AG08396 (cell line): ENCODE measurements around the gene PNISR.
A peak's percentile ranks its signal among the peaks of the same experiment; 100 is the strongest.
"Not testable (repeated sequence)": the region's sequence is repeated elsewhere in the genome, so short reads cannot be mapped to it uniquely, and the experiment has no call there.

Experiments
- DNase-seq: peaks from one replicate; pipeline ENCODE4 v3.0.0; 2012; ENCODE audit warnings: low spot score, mixed read lengths

The PNISR gene, protein sequence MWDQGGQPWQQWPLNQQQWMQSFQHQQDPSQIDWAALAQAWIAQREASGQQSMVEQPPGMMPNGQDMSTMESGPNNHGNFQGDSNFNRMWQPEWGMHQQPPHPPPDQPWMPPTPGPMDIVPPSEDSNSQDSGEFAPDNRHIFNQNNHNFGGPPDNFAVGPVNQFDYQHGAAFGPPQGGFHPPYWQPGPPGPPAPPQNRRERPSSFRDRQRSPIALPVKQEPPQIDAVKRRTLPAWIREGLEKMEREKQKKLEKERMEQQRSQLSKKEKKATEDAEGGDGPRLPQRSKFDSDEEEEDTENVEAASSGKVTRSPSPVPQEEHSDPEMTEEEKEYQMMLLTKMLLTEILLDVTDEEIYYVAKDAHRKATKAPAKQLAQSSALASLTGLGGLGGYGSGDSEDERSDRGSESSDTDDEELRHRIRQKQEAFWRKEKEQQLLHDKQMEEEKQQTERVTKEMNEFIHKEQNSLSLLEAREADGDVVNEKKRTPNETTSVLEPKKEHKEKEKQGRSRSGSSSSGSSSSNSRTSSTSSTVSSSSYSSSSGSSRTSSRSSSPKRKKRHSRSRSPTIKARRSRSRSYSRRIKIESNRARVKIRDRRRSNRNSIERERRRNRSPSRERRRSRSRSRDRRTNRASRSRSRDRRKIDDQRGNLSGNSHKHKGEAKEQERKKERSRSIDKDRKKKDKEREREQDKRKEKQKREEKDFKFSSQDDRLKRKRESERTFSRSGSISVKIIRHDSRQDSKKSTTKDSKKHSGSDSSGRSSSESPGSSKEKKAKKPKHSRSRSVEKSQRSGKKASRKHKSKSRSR

DNA sequence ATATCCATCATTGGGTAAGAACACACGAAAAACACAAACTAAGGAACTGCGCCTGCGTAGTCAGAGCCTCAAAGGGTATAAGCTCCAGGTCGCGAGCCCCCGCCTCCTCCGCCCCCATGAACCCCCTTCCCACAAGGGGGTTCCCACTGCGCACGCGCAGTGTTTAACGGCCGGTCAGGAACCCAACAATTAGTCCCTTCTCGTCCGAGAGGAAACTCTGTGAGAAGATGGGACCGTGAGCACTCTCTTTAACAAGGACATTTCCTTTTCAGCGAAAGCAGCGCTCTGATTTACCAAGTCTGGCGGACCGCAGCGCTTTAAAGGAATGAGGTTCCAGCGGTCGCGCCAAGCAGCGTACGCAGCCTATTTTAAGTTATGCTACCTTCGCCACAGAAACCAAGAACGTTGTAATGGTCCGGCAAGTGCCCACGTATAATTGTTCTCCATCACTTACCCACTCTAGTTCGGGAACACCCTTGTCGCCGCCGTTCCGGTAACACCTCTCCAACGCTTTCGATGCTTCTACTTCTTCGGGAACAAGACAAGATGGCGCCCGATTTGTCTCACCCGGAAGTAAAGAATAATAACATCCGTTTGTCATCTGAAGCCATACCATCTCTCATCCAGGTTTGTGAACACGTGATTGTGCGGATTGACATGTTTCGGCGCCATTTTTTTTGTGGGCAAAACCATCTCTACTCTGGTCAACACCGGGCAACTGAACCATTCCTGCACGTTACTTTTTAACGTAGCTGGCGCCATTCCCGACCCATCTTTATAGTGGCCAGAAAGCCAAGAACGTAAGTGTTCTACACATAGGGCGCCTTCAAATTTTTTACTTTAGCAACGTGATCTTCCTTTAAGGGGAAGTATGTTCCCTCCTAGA is at the start of gene PNISR:
PNISR (minus strand) TSS at position 548 of the 886 bp plus-strand sequence. CDS start 10,649 bp downstream, outside the sequence.
- DNase-seq: peak; percentile 89

DNA sequence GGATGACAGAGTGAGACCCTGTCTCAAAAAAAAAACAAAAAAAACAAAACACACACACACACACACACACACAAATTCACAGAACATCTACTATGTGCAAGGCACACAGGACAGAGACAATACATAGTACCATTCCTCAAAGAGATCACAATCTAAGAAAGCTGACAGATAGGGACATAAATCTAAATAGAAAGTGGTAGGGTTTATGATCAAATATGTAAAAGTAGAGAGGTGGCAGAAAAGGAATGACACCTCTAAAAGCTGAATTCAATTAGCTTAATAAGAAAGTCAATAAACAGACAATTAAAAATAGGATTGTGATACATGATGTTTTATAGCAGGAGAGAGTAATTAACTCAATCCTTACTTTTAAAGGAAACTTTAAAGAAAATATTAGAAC is 48.6 kb upstream of the PNISR start:
- no peak for DNase-seq

DNA sequence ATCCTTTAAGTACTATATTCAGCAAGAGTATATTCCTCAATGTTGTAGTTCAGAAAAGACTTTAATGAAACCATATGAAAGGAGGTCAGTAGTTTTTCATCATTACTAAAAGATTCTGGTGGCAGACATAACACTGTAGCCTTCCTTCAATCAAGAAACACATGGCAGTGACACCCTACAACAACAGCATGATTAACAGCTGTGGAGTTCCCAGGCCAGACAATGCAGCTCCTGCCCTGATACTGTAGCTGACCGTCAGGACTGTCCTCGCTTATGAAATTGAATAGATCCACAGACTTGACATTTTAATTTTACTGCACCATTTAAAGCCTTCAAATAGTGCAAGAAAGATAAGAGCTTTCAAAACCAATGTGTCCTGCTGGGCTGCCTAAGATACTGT is 46.5 kb upstream of the PNISR start:
- DNase-seq: no peak

- peak; percentile 37 for DNase-seq
Measured at GRCh38 chr6:99467509-99468106, 42.5 kb upstream of the PNISR start.

GRCh38 chr6:99459133-99459532 is 34.0 kb upstream of the PNISR start:
- not testable (repeated sequence) for DNase-seq

- peak; percentile 10 for DNase-seq
Measured at GRCh38 chr6:99458319-99458718, 33.2 kb upstream of the PNISR start.

- DNase-seq: no peak
Measured at GRCh38 chr6:99446076-99446475, 21.0 kb upstream of the PNISR start.

DNA sequence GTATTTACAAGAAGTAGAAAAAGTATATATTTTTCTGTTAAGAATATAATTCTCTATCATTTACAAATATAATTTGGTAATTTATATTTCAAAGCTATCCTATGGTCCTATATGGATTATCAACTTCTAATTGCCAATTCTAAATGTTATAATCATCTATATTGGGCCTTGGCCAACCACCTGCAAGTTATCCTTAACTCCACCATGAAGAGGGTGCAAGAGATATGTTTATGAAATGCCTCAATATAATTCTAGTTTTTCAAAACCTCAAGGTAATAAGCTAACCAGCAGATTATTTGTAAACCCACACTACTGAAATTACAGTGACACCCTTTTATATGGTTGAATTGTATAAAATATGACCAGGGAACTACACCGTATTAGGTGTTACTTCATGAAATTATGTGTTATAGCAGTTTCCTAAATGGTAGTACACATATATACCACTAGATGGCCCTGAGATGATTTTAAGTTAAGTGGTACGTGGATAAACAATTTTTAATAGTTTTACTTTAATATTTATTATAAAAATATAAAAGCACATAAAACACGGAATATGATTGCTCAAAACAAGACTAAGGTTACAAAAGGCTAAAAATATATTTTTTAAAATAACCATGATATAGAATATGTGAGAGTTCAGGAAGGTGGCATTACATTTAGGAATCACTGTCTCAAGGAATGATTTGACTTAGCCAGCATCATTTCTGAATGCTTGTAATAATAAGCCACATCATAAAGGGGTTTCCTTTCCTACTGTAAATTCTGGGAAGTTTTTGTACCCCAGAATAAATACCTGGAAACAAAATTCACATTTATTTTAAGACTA is 9.8 kb upstream of the PNISR start:
- DNase-seq: no peak

- DNase-seq: no peak
Measured at GRCh38 chr6:99432877-99433276, 7.8 kb upstream of the PNISR start.

- DNase-seq: no peak
Measured at GRCh38 chr6:99431901-99432300, 6.8 kb upstream of the PNISR start.

DNA sequence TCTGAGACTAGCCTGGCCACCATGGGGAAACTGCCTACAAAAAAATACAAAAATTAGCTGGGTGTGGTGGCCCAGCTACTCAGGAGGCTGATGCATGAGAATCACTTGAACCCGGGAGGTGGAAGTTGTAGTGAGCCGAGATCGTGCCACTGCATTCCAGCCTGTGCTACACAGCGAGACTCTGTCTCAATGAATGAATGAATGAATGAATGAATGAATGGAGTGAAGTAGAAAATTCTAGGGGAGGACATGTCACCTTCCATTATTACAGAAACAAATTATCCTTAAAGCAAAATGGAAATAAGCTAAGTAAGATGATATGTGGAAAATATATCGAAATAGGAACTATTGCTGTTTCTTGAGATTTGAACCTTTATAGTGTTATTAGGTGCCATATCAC is 2.9 kb upstream of the PNISR start:
- no peak for DNase-seq

DNA sequence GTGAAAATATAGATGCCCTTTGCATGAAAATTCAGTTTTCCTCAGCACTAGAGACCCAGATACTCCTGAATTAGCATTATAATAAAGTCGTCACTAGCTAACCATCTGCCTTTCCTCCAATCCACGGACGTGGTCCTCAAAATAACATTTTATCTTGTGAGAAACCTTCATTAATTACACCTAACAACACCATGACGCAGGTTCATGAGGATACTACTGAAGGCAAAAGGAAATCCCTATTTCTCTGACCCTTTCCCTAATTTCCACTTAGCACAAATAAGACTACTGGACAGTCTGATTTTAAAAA is 1.3 kb upstream of the PNISR start:
- DNase-seq: no peak

- peak; percentile 52 for DNase-seq
Measured at GRCh38 chr6:99425647-99426450, 741 bp upstream of the PNISR start.

DNA sequence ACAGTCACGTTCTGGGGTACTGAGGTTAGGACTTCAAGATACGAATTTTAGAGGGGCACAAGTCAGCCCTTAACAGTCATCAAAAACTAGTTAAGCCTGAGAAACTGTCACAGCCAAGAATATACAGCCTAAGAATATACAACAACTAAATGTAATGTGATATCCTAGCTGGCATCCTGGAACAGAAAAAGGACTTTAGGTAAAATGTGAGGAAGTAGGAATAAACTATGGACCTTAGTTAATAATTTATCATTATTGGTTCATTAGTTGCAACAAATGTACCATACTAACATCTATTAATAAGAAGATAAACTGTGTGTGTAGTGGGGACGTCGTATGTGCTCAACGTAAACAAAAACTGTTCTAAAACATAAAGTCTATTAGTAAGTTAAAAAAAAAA is 1.1 kb downstream of the PNISR start:
- DNase-seq: no peak

DNA sequence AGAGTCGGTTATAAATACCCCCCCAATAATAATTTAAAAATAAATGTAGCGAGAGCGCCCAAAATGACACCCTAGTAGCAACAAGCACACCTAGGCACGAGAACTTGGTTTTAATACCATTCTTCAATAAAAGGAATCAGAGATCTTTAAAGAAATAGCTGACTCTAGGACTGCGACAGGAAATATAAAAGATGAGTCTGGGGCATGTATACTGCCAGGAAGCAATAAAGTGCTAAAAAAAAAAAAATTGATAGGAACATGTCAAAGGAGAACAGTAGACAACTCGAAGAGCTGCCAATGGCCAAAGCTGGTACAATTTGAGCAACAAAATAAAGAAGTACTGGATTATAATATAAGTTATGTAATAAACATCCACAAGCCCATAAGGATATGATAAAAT is 2.2 kb downstream of the PNISR start:
- no peak for DNase-seq

DNA sequence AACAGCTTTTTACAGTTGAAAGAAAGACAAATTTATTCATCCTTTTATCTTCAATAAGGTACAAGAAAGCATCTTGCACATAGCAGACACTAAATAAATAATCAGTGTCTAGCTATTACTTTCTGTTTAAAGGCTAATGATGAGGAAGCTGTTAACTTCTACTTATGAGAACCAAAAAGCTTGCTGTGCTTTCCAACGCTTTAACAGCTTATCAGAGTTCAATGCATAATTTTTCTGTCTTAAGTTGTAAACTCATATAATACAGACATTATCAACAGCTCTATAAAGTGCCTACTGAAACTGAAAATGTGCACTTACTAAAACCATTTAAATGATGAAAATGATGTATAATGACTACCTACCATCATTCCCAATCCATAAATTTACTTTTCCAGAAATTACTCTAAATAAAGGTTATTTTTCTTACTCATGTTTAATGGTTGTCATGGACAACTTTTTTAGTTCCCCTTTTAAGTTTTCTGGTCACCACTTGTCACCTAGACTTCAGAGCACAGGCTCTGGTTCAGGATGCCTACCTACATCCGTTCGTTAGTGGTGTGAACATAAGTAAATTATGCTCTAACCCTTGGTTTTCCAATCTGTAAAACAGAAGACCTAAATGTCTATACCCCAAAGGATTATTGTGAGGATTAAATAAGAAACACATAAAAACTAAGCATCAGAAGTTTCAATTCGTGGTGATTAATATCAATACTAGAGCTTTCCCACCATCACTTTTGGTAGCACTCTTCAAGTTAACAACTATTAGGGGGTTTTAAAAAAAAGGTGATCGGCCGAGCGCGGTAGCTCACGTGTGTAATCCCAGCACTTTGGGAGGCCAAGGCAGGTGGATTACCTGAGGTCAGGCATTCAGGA is 8.0 kb downstream of the PNISR start:
- DNase-seq: no peak

DNA sequence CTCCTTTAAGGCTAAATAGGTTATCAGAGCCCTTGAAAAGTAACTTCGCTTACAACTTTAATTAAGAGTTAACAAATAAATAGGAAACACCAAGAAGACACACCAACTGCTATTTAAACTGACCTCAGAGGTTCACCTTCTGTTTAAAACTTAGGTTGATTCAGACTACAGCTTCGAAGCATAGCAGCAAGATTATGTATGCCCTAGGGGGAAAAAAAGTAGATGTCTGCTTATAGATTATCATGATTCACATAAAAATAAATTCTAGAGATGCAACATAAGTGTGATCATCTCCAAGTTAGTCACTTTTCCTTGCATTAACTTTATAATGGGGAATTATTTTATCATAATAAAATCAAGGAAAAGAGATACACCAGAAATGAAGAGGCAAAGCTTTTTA is 8.9 kb downstream of the PNISR start:
- no peak for DNase-seq

DNA sequence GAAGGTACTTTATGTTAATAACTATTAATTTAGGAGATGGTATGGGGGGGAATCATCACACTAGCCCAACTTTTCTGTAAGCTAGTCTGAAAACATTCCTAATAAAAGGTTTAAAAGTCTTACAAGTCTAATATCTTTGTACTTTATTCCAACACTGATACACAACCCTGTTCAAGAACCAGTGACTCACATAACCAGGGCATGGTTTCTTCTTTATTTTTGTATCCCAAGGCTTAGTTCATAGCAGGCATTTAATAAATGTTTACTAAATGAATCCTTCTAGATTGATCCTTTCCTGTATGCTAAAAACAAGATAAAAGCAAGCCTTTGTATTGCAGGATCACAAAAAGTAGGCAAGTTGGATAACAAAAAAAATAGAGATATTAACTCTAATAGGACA is 9.7 kb downstream of the PNISR start:
- DNase-seq: no peak

DNA sequence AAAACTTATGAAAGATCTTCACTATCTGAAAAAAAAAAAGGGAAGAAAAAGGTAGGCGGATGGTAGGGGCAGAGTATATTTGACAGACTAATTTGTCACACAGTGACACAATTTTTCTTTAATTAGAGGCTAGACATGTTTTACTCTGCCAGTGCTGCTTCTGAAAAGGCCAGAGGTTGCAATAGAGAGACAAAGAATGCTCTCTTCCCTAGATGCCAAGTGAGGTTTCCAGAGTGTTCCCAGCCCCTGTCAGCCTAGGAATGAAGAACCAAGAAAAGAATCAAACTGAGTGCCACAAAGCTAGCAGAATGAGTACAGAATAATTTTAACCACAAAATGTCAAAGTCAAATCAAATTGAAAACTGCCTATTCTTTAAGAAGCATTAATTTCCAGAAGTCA is 13.0 kb downstream of the PNISR start:
- no peak for DNase-seq
